Effector CD4-positive, alpha-beta T cell (primary cell): ENCODE results near the gene PLAGL1.
"Not testable (repeated sequence)": the region's sequence is repeated elsewhere in the genome, so short reads cannot be mapped to it uniquely, and the experiment has no call there.

ENCODE experiments used
- DNase-seq: peaks from one replicate; pipeline ENCODE4 v3.0.0-alpha.2; 2020

Gene PLAGL1

GRCh38 chr6:143936778-143937667, 71.0 kb downstream of the PLAGL1 start:
- no peak for DNase-seq

GRCh38 chr6:143936347-143936746, 71.7 kb downstream of the PLAGL1 start:
- DNase-seq, result no peak

- no peak for DNase-seq
Measured at GRCh38 chr6:143934867-143935266, 73.2 kb downstream of the PLAGL1 start.

- no peak for DNase-seq
Measured at GRCh38 chr6:143934331-143934730, 73.7 kb downstream of the PLAGL1 start.

- no peak for DNase-seq
Measured at GRCh38 chr6:143929975-143930374, 78.1 kb downstream of the PLAGL1 start.

GRCh38 chr6:143928853-143929252, 79.2 kb downstream of the PLAGL1 start:
- DNase-seq, result no peak

- DNase-seq, result not testable (repeated sequence)
Measured at GRCh38 chr6:143917026-143917425, 91.0 kb downstream of the PLAGL1 start.

- DNase-seq, result no peak
Measured at GRCh38 chr6:143912671-143913070, 95.4 kb downstream of the PLAGL1 start.

GRCh38 chr6:143911028-143911427, 97.0 kb downstream of the PLAGL1 start:
- DNase-seq, result no peak

GRCh38 chr6:143902827-143903226, 105.2 kb downstream of the PLAGL1 start:
- DNase-seq, result no peak

- DNase-seq, result no peak
Measured at GRCh38 chr6:143901885-143902750, 105.9 kb downstream of the PLAGL1 start.

- DNase-seq, result no peak
Measured at GRCh38 chr6:143900358-143900757, 107.7 kb downstream of the PLAGL1 start.

- DNase-seq, result no peak
Measured at GRCh38 chr6:143896126-143896860, 111.8 kb downstream of the PLAGL1 start.

GRCh38 chr6:143894655-143895054, 113.4 kb downstream of the PLAGL1 start:
- DNase-seq, result no peak
